Measurements from ENCODE around the gene PACS2. TPM values are rescaled to one million over a fixed set of nuclear protein-coding genes. Genes with fewer than 3 reads are reported as not detected.

Gene PACS2
- total and polyA plus RNA-seq, 2 of the 4 experiments (the other 2 are of a cell fraction) = 15.6 to 32.2 TPM

DNA sequence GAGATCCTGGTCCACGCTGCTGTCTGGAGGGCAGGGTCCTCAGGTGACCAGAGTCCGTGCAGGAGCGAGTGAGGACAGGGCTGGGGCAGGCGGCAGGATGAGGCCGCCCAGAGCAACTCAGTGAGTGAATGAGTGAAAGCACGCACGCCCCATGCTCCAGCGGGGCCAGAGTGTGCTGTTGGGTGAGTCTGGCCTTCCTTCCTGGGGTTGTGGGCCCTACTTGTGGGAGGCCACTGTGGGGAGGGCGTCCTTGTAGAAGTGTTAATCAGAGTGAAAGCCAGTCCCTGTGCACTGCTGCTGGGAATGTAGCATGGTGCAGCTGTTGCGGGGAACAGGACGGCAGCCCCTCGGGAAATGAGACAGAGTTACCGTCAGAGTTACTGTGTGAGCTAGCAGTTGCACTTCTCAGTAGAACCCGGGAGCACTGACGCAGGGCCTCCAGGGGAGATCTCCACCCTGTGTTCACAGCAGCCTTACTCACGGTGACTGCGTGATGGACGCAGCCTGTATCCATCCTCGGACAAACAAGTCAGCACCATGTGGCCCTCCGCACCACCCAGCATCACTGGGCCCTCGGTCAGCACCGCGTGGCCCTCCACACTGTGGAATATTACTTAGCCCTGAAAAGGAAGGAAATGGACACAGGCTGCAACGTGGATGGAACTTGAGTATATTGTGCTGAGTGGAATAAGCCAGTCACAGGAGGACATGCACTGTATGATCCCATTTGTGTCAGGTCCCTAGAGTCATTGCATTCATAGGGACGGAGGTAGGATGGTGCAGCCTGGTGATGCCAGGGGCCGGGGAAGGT, 22.1 kb downstream of the PACS2 start (continued):
- no peak for TF ChIP-seq NFE2L2 (IDR thresholded peaks at IDR 0.05; ENCODE audit: low read depth, low read length)

DNA sequence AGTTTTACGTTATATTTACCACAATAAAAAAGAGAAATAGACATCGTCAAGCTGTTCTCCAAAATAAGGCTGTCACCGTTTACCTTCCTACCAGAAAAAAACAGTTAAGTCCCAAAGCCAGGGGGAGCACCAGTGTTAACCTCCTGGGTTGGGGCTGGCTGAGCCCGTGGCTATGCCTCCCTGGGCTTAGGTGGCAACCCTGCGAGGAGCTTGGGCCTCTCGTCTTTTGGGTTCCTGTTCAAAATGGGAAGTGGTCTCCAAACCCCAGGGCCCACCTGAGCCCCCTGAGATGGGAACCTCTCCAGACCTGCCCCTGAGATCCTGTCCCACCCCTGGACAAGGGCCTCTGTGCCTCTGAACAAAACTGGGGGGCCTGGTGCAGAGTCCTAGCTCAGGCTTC, 22.9 kb downstream of the PACS2 start:
- Histone ChIP-seq H3K9ac (ENCODE audit: low read depth, low read length) (no peak overlapping the region), H3K14ac (replicated peaks; ENCODE audit: low read depth, low read length) (no peak overlapping the region), H4K5ac (ENCODE audit: low read depth, low read length) (no peak overlapping the region), H3K79me1 (ENCODE audit: low read depth in 1 of 2, low read length in 2 of 2) (peaks cover 10 to 60% of the 10 kb centered on the region in 2 experiments), H2BK120ac (ENCODE audit: low read depth, low read length) (no peak overlapping the region), H4K8ac (ENCODE audit: low read depth in 2 of 2, low read length in 2 of 2) (no peak overlapping the region), H2BK5ac (ENCODE audit: low read depth, low read length, poor library complexity, severe bottlenecking) (no peak overlapping the region), H3K18ac (ENCODE audit: low read depth, low read length) (no peak overlapping the region), H3K27me3 (ENCODE audit: control insufficient read depth, insufficient read depth, low read length) (no peaks in the 10 kb centered on the region), H4K91ac (ENCODE audit: insufficient read depth, low read depth, low read length) (no peak overlapping the region), H3K4ac (ENCODE audit: low read depth, low read length) (no peak overlapping the region), H3K56ac (ENCODE audit: extremely low read depth, insufficient read depth, low read length) (no peak overlapping the region), H3K27ac (ENCODE audit: insufficient read depth, low read length) (no peak overlapping the region), H2BK20ac (ENCODE audit: low read depth, low read length) (no peak overlapping the region), H3K4me2 (ENCODE audit: low read depth, low read length) (no peak overlapping the region), H2BK15ac (ENCODE audit: low read depth, low read length) (no peak overlapping the region), H2AK9ac (replicated peaks; ENCODE audit: low read depth, low read length, poor library complexity) (no peak overlapping the region), H2AK5ac (ENCODE audit: low read depth, low read length) (no peak overlapping the region), H3K4me3 (ENCODE audit: insufficient read depth, low read depth, low read length) (no peak overlapping the region), H3K36me3 (ENCODE audit: control insufficient read depth, insufficient read depth, low read length) (no peaks in the 10 kb centered on the region), H2AFZ (replicated peaks; ENCODE audit: low read length, poor library complexity) (no peak overlapping the region), H4K20me1 (ENCODE audit: insufficient read depth, low read length) (peaks cover 65% of the 10 kb centered on the region), H3K4me1 (ENCODE audit: control insufficient read depth, insufficient read depth, low read length) (0 out of 2 replicates have a peak, but pooled peaks cover 1% of the 10 kb centered on the region), H3K23ac (ENCODE audit: low read depth, low read length) (no peak overlapping the region), H3K9me3 (ENCODE audit: control insufficient read depth, insufficient read depth, low read length) (no peaks in the 10 kb centered on the region), H3K9me1 (ENCODE audit: insufficient read depth, low read length) (peaks cover 2% of the 10 kb centered on the region; the same call in 1 of the 2 replicates)
- dilution Hi-C loops (cut with HindIII; ENCODE audit: low sequenced_read_pairs, unreplicated experiment) = no loop called here
- CTCF ChIA-PET = no interaction called here
- no TSS peak for BruUV-seq (replicated peaks)
- DNase-seq = no peak
- intact Hi-C loops (cut with micrococcal nuclease) = no loop called here
- POLR2A ChIA-PET (ENCODE audit: unreplicated experiment) = no interaction called here
- no peak for ATAC-seq (ENCODE audit: low read depth)
- 86% methylated on average over 3 of the region's 6 CpGs; no CpG with 5 or more reads in 1 of the 2 experiments for WGBS, 2 experiments (ENCODE audit: extremely low coverage in 2 of 2, insufficient read length in 1 of 2)
- in situ Hi-C loops (cut with MboI; ENCODE audit: low sequenced_read_pairs) = no loop called here
- TF ChIP-seq, protein P1, sequence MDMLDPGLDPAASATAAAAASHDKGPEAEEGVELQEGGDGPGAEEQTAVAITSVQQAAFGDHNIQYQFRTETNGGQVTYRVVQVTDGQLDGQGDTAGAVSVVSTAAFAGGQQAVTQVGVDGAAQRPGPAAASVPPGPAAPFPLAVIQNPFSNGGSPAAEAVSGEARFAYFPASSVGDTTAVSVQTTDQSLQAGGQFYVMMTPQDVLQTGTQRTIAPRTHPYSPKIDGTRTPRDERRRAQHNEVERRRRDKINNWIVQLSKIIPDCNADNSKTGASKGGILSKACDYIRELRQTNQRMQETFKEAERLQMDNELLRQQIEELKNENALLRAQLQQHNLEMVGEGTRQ (IDR thresholded peaks at IDR 0.05; ENCODE audit: low read depth, low read length) = no peak
- TF ChIP-seq FOS (IDR thresholded peaks at IDR 0.05; ENCODE audit: low read depth, low read length) (no peak), CEBPB (IDR thresholded peaks at IDR 0.05; ENCODE audit: low read depth, low read length) (no peak), SMC3 (IDR thresholded peaks at IDR 0.05; ENCODE audit: low read depth, low read length) (no peak), RFX5 (IDR thresholded peaks at IDR 0.05; ENCODE audit: low read depth, low read length) (no peak), NFE2L2 (IDR thresholded peaks at IDR 0.05; ENCODE audit: low read depth, low read length) (no peak), MAFK (IDR thresholded peaks at IDR 0.05; ENCODE audit: low read depth, low read length) (no peak), CHD1 (IDR thresholded peaks at IDR 0.05; ENCODE audit: low read depth, low read length) (no peak), BHLHE40 (IDR thresholded peaks at IDR 0.05; ENCODE audit: low read depth, low read length) (no peak)
- TF ChIP-seq, protein P2, sequence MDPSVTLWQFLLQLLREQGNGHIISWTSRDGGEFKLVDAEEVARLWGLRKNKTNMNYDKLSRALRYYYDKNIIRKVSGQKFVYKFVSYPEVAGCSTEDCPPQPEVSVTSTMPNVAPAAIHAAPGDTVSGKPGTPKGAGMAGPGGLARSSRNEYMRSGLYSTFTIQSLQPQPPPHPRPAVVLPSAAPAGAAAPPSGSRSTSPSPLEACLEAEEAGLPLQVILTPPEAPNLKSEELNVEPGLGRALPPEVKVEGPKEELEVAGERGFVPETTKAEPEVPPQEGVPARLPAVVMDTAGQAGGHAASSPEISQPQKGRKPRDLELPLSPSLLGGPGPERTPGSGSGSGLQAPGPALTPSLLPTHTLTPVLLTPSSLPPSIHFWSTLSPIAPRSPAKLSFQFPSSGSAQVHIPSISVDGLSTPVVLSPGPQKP (IDR thresholded peaks at IDR 0.05; ENCODE audit: borderline replicate concordance, low read depth, low read length) = no peak

All from IMR-90 (cell line).